ENCODE measurements around the gene FNBP1L.

Gene FNBP1L

GRCh38 chr1:93489756-93490155 is 41.8 kb downstream of the FNBP1L start:
- peak; percentile 68 for DNase-seq

GRCh38 chr1:93490357-93490756 is 42.4 kb downstream of the FNBP1L start:
- no peak for DNase-seq

GRCh38 chr1:93495911-93496310 is 48.0 kb downstream of the FNBP1L start:
- DNase-seq = no peak

GRCh38 chr1:93496520-93496919 is 48.6 kb downstream of the FNBP1L start:
- DNase-seq = no peak

GRCh38 chr1:93499075-93499474 is 51.2 kb downstream of the FNBP1L start:
- no peak for DNase-seq

GRCh38 chr1:93499533-93499932 is 51.6 kb downstream of the FNBP1L start:
- no peak for DNase-seq

- no peak for DNase-seq
These were observed 52.4 kb downstream of the FNBP1L start for GRCh38 chr1:93500275-93500674.

GRCh38 chr1:93501399-93501798 is 53.5 kb downstream of the FNBP1L start:
- no peak for DNase-seq

GRCh38 chr1:93501829-93502369 is 54.0 kb downstream of the FNBP1L start:
- DNase-seq = no peak

- DNase-seq = no peak
These were observed 54.7 kb downstream of the FNBP1L start for GRCh38 chr1:93502571-93502970.

- DNase-seq = no peak
These were observed 55.2 kb downstream of the FNBP1L start for GRCh38 chr1:93503163-93503562.

GRCh38 chr1:93503816-93504215 is 55.9 kb downstream of the FNBP1L start:
- no peak for DNase-seq

GRCh38 chr1:93504247-93505033 is 56.5 kb downstream of the FNBP1L start:
- DNase-seq = no peak

- no peak for DNase-seq
These were observed 58.2 kb downstream of the FNBP1L start for GRCh38 chr1:93506126-93506525.

GRCh38 chr1:93516164-93516563 is 68.2 kb downstream of the FNBP1L start:
- DNase-seq = no peak

- no peak for DNase-seq
These were observed 70.6 kb downstream of the FNBP1L start for GRCh38 chr1:93518516-93518915.

- DNase-seq = peak; percentile 14
These were observed 71.4 kb downstream of the FNBP1L start for GRCh38 chr1:93519199-93519829.

GRCh38 chr1:93521618-93522017 is 73.7 kb downstream of the FNBP1L start:
- no peak for DNase-seq

- DNase-seq = no peak
These were observed 74.8 kb downstream of the FNBP1L start for GRCh38 chr1:93522721-93523120.

GRCh38 chr1:93525431-93525830 is 77.5 kb downstream of the FNBP1L start:
- DNase-seq = no peak

GRCh38 chr1:93526431-93526830 is 78.5 kb downstream of the FNBP1L start:
- no peak for DNase-seq

GRCh38 chr1:93528412-93528811 is 80.5 kb downstream of the FNBP1L start:
- DNase-seq = no peak

GRCh38 chr1:93531193-93531592 is 83.3 kb downstream of the FNBP1L start:
- DNase-seq = no peak

- DNase-seq = no peak
These were observed 85.0 kb downstream of the FNBP1L start for GRCh38 chr1:93532780-93533378.

Measured in fibroblast of skin of scalp (primary cell).